OCI-LY3 (cell line): ENCODE results near the gene TRIML1.

Source experiments
- EZH2phosphoT487 ChIP-seq: fragments of 200-600 bp; shearing (Covaris generic); IDR thresholded peaks from 2 replicates; pipeline ENCODE4 v1.6.1; 2018; ENCODE audit warnings: antibody characterized with exemption, mixed run types, low read depth
- TF ChIP-seq, protein P1 (sequence below): fragments of 200-600, 300-600 bp; sonication (generic); IDR thresholded peaks from 2 replicates; pipeline ENCODE4 v1.5.1; 2014; ENCODE audit warnings: antibody characterized with exemption, low read length, low read depth

DNA sequence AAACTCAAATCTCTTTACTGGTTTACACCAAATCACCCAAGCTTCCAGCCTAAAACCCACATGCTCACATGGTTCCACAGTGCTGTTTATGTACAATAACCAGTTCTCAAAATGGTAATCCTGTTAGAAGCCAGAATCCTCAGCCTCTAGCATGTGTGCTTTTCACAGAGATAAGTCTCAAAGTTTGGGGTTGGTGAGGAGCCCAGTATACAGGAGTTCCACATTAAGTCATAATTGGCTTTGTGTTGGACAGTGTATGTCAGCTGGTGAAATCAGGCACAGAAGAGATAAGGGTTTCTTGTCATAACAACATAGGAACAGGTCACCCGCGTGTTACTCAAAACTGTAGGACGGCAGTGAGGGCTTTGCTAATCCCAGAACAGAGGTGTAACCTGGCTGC is at the start of gene TRIML1:
- TF ChIP-seq, protein P1, sequence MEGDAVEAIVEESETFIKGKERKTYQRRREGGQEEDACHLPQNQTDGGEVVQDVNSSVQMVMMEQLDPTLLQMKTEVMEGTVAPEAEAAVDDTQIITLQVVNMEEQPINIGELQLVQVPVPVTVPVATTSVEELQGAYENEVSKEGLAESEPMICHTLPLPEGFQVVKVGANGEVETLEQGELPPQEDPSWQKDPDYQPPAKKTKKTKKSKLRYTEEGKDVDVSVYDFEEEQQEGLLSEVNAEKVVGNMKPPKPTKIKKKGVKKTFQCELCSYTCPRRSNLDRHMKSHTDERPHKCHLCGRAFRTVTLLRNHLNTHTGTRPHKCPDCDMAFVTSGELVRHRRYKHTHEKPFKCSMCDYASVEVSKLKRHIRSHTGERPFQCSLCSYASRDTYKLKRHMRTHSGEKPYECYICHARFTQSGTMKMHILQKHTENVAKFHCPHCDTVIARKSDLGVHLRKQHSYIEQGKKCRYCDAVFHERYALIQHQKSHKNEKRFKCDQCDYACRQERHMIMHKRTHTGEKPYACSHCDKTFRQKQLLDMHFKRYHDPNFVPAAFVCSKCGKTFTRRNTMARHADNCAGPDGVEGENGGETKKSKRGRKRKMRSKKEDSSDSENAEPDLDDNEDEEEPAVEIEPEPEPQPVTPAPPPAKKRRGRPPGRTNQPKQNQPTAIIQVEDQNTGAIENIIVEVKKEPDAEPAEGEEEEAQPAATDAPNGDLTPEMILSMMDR = no peak
- no peak for TF ChIP-seq EZH2phosphoT487
